ENCODE results near the gene SARM1.
"Not testable (repeated sequence)": the region's sequence is repeated elsewhere in the genome, so short reads cannot be mapped to it uniquely, and the experiment has no call there.

SARM1 gene

GRCh38 chr17:28335201-28335958, 36.1 kb upstream of the SARM1 start, which contains the start of the genes IFT20 and TNFAIP1:
Gene IFT20, minus strand, starts transcription at chr17:28335472. Its CDS starts 3,487 bp downstream, at chr17:28331985.
Gene TNFAIP1, plus strand, starts transcription at chr17:28335761. Its CDS starts 3,761 bp downstream, at chr17:28339522.
- TF ChIP-seq ZNF274 (IDR thresholded peaks at IDR 0.05; ENCODE audit: low read depth, low read length) = no peak
- peak within 1 kb of the TSS; percentile 96 for H3K4me3 ChIP-seq (ENCODE audit: low read length)

- no peak for TF ChIP-seq ZNF274 (IDR thresholded peaks at IDR 0.05; ENCODE audit: low read depth, low read length)
- H3K4me3 ChIP-seq (ENCODE audit: low read length) = peak overlapping the region; percentile 96
Measured at GRCh38 chr17:28335959-28336871, 35.3 kb upstream of the SARM1 start.

GRCh38 chr17:28338056-28338768, 33.3 kb upstream of the SARM1 start:
- no peak for TF ChIP-seq ZNF274 (IDR thresholded peaks at IDR 0.05; ENCODE audit: low read depth, low read length)
- no peak overlapping the region for H3K4me3 ChIP-seq (ENCODE audit: low read length)

GRCh38 chr17:28338769-28339212, 32.7 kb upstream of the SARM1 start:
- H3K4me3 ChIP-seq (ENCODE audit: low read length) = not testable (repeated sequence)

- no peak overlapping the region for H3K4me3 ChIP-seq (ENCODE audit: low read length)
- TF ChIP-seq ZNF274 (IDR thresholded peaks at IDR 0.05; ENCODE audit: low read depth, low read length) = no peak
Measured at GRCh38 chr17:28339431-28339830, 32.1 kb upstream of the SARM1 start.

GRCh38 chr17:28340374-28340773, 31.1 kb upstream of the SARM1 start:
- no peak for TF ChIP-seq ZNF274 (IDR thresholded peaks at IDR 0.05; ENCODE audit: low read depth, low read length)
- H3K4me3 ChIP-seq (ENCODE audit: low read length) = no peak overlapping the region

- no peak for TF ChIP-seq ZNF274 (IDR thresholded peaks at IDR 0.05; ENCODE audit: low read depth, low read length)
- H3K4me3 ChIP-seq (ENCODE audit: low read length) = no peak overlapping the region
Measured at GRCh38 chr17:28341516-28341915, 30.0 kb upstream of the SARM1 start.

- no peak for TF ChIP-seq ZNF274 (IDR thresholded peaks at IDR 0.05; ENCODE audit: low read depth, low read length)
- H3K4me3 ChIP-seq (ENCODE audit: low read length) = no peak overlapping the region
Measured at GRCh38 chr17:28342313-28342712, 29.2 kb upstream of the SARM1 start.

GRCh38 chr17:28343491-28343932, 28.0 kb upstream of the SARM1 start:
- TF ChIP-seq ZNF274 (IDR thresholded peaks at IDR 0.05; ENCODE audit: low read depth, low read length) = no peak
- no peak overlapping the region for H3K4me3 ChIP-seq (ENCODE audit: low read length)

- no peak for TF ChIP-seq ZNF274 (IDR thresholded peaks at IDR 0.05; ENCODE audit: low read depth, low read length)
- H3K4me3 ChIP-seq (ENCODE audit: low read length) = no peak overlapping the region
Measured at GRCh38 chr17:28344011-28344410, 27.5 kb upstream of the SARM1 start.

- no peak overlapping the region for H3K4me3 ChIP-seq (ENCODE audit: low read length)
- TF ChIP-seq ZNF274 (IDR thresholded peaks at IDR 0.05; ENCODE audit: low read depth, low read length) = no peak
Measured at GRCh38 chr17:28344435-28344901, 27.0 kb upstream of the SARM1 start.

GRCh38 chr17:28345419-28346198, 25.9 kb upstream of the SARM1 start:
- TF ChIP-seq ZNF274 (IDR thresholded peaks at IDR 0.05; ENCODE audit: low read depth, low read length) = no peak
- H3K4me3 ChIP-seq (ENCODE audit: low read length) = no peak overlapping the region

- no peak for TF ChIP-seq ZNF274 (IDR thresholded peaks at IDR 0.05; ENCODE audit: low read depth, low read length)
- H3K4me3 ChIP-seq (ENCODE audit: low read length) = no peak overlapping the region
Measured at GRCh38 chr17:28346199-28346580, 25.3 kb upstream of the SARM1 start.
